ENCODE measurements around the gene PTPRB. TPM values are rescaled to one million over a fixed set of nuclear protein-coding genes. Genes with fewer than 3 reads are reported as not detected.

PTPRB gene
- total RNA-seq, 1 experiment from 2014 or later, result 0.71 TPM

DNA sequence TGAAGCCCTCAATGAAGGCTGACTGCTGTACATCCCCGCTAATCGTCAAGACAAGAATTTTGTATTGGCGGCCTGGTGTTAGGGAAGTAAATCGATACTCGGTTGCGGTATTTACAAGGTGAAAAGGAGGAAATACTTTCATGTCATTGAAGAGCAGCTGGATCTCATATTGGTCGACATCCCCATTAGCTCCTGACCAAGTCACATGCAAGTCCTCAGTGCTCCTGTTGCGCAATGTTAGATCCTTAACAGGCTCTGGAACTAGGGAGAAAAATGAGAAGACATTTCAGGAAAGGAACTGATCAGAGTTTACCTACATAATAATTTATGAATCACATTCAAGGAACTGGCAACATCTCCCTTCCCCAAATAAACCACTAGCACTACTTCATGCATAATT is 66.2 kb downstream of the PTPRB start:
- no peak for DNase-seq (ENCODE audit: low read depth, low spot score)
- in situ Hi-C loops (cut with HindIII; ENCODE audit: low pct_unique_long_range_greater_than_20kb, low sequenced_read_pairs), result no loop called here

DNA sequence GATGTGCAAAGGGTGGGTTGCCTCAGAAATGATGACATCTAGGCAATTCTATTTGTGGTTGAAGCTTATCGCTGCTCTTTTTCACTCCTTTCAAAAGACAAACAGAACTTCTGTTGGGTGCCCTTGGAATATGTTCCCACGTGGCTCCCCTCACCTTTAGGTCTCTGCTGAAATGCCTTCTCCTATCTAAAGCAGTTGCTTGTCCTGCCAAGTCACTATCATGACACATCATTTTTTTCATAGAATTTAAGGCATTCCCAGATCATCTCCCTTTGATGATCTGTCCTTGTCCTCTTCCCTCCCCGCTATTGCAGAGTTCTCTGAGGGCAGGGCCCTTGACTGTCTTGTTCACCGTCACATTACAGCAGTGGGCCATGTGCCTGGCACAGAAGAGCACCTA is 75.7 kb downstream of the PTPRB start:
- in situ Hi-C loops (cut with HindIII; ENCODE audit: low pct_unique_long_range_greater_than_20kb, low sequenced_read_pairs), result no loop called here
- DNase-seq (ENCODE audit: low read depth, low spot score), result no peak

DNA sequence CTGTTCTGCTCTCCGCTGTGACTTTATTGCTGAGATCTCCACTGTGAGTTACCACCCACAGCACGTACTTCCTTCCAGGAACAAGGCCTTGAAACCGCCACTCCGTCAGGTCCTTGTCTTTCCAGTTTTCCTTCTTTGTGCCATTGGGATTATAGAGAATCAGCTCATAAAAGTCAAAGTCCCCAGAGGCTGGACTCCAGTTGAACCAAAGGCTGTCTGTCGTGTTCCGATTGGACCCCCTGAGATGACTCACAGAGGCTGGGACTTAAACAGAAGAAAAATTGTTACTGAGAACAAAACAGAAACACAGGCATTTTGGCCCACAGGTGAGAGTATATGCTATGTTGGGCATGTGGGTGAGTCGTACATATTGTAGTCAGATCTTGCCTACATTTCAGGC is 76.6 kb downstream of the PTPRB start:
- no peak for DNase-seq (ENCODE audit: low read depth, low spot score)
- in situ Hi-C loops (cut with HindIII; ENCODE audit: low pct_unique_long_range_greater_than_20kb, low sequenced_read_pairs), result no loop called here

DNA sequence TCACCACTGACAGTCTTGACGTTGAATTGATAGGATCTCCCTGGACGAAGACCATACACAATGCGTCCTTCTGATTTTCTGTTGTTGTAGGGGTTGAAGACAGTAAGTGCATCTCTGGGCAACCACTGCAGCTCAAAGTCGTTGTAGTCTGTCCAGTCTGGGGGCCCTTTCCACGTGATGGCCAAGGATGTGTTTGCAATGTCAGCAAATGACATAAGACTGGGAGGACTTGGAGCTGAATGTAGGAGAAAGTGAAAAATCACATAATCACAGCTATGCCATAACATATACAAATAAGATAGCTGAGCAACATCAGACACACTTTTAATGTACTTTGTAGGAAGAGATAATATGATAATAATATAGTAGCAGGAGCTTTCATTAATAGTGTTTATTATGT is 77.8 kb downstream of the PTPRB start:
- in situ Hi-C loops (cut with HindIII; ENCODE audit: low pct_unique_long_range_greater_than_20kb, low sequenced_read_pairs), result no loop called here
- DNase-seq (ENCODE audit: low read depth, low spot score), result no peak

DNA sequence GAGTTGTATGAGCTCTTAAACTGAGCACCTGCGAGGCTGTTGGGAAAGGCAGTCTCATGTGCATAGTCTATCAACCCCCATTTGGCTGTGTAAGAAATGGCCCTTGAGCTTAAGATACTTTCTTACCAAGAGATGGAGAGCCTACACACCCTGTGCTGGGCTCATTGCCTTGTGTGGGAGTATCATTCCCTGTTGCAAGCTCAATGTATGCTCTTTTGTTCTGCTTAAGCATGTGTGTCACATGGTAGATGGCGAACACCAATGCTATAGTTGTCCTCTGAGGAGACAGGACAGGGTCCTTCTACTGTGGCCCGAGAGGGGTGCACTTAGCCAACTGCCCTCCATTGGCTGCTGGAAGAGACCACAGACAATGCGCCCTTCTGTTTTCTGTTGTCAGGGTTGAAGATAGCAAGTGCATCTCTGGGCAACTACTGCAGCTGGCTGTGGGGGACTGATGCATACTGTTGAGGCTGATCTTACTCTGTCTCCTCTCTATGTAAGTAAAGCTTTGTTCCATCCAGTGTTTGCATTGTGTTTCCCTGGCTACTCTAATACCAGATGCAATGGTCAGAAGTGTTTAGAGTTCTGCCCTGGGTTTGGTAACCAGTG is 79.5 kb downstream of the PTPRB start:
- in situ Hi-C loops (cut with HindIII; ENCODE audit: low pct_unique_long_range_greater_than_20kb, low sequenced_read_pairs), result no loop called here
- DNase-seq (ENCODE audit: low read depth, low spot score), result peak; percentile 63

DNA sequence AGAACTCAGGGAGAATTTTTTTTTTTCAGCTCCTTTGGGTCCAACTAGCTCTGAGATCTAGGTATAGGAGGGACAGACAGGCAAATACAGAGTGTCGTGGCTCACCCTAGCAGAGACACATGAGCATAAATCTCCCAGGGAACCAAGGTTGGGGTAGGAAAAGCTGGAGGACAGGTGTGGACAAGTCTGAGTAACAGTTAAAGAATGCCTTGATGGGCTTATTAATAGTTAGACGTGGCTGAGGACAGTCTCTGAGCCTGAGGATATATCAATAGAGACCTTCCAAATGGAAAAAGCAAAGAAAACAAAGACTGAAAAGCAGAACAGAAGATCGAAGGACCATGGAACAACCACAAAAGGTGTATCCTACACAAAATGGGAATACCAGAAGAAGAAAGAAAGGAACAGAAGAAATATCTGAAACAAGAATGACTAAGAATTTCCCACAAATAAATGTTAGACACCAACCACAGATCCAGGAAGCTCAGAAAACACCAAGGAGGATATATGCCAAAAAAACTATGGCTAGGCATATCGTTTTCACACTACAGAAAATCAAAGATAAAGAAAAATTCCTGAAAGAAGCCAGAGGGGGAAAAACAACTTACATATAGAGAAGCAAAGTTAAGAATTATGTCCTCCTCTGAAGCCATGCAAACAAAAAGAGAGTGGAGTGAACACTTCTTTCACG is 80.9 kb downstream of the PTPRB start:
- DNase-seq (ENCODE audit: low read depth, low spot score), result no peak
- in situ Hi-C loops (cut with HindIII; ENCODE audit: low pct_unique_long_range_greater_than_20kb, low sequenced_read_pairs), result no loop called here

DNA sequence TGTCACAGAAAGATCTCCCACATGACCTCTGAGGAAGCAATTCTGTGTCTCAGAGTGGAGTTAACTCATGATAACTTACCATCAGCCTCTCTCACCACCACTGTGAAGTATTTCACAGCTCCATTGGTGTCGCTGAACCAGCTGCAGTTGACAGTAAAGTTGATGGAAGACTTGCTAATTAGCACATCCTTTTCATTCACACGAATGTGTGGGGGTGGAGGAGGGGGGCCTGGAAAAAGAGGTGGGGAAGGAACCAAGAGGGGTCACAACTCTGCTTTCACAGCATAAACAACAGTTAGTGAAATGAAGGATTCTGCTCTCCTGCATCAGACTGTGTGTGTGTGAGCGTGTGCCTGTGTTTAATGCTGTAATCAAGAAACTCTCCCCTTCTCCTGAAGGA is 82.1 kb downstream of the PTPRB start:
- in situ Hi-C loops (cut with HindIII; ENCODE audit: low pct_unique_long_range_greater_than_20kb, low sequenced_read_pairs), result no loop called here
- DNase-seq (ENCODE audit: low read depth, low spot score), result no peak

DNA sequence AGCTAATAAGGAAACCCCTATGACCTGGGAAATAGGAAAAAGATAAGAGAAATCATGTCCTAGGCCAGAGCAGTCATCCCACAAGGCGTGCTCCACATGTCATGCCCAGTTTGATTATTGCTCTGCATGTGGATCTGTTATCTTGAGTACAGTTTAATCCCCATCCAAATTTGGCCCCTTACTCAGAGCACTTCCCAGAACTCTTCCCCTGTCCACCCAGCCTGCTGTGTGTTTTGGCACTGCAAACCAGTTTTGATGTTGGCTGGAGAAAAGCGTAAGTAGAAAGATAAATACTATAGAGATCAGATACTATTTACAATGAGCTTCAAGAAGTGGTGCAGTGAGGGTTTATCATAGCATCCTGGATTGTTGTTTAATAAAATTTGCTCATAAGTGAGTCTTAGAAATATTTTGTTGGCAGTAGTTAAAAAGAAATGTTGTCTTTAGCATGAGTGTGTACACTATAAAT is 83.8 kb downstream of the PTPRB start:
- in situ Hi-C loops (cut with HindIII; ENCODE audit: low pct_unique_long_range_greater_than_20kb, low sequenced_read_pairs), result no loop called here
- no peak for DNase-seq (ENCODE audit: low read depth, low spot score)

DNA sequence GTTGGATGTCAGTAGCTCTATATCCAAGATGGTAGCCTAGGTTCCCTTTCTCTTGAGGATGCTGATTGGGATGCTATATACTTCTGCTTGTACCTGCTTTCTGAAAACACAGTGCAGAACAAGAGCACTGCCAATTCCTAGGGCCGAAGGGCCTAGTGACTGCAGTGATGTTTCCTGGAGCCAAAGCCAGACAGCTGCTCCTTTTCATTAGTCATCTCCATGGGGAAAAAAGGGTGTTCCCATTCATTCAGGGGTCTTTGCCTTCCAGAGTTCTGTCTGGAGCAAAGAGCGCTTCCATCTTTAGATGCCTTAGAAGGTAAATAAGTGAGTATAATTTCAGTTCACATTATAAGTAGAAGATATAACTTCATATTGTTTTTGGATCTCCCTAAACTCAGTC is 85.5 kb downstream of the PTPRB start:
- in situ Hi-C loops (cut with HindIII; ENCODE audit: low pct_unique_long_range_greater_than_20kb, low sequenced_read_pairs), result no loop called here

DNA sequence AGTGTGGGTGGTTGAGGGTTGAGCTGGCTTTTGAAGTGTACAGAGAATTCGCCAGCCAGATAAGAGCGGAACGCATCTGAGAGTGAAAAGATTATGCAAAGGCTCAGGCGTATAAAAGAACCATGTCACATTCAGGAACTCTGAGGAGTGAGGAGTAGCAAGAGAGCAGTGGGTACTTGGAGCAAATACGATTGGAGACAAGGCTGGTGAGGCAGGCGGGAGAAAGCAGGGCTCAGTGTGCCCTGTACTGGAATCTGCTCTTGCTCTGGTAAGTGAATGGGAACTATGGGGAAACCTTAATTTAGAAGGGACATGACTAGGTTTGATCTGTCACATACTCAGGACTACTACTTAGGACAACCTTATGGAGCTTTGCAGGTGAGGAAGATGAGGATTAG is 87.0 kb downstream of the PTPRB start:
- in situ Hi-C loops (cut with HindIII; ENCODE audit: low pct_unique_long_range_greater_than_20kb, low sequenced_read_pairs), result no loop called here
- no peak for DNase-seq (ENCODE audit: low read depth, low spot score)

More for the DNA sequence above, 85.5 kb downstream of the PTPRB start:
- DNase-seq (ENCODE audit: low read depth, low spot score), result no peak

DNA sequence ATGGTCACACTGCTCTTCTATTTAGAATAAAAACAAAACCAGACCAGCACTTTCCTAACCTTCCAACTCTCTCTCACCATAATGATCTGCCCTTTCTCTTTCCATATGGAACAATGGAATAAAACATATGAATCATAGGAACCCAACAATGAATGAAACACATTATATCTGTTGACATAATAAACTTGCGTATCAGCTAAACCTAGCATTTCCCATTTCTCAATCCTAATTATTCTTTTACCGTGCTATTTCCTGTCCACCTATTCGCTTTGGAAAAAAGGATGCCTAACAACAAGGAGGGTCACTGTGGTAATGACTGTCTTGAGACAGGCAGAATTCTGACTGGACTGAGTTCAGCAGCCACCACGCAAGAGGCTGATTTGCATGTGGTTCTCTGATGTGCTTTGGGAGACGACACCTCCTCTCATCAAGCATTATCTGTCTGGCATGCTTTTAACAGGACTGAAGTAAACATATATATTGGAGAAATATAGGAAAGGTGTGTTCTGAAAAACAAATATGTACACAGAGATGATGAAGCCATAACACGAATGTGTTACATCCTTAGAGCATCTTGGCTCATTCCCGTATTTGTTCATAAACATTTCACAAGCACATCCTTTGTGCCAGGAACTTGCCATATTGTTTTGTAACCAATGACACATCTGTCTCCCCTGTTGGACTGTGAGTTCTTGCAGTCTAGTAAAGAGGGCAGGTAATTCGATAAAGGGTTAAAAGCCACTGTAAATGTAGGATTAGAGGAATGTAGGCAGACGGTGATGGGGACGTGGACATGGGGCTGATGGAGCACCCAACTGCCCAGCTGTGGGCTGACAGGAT is 87.7 kb downstream of the PTPRB start:
- no peak for DNase-seq (ENCODE audit: low read depth, low spot score)
- in situ Hi-C loops (cut with HindIII; ENCODE audit: low pct_unique_long_range_greater_than_20kb, low sequenced_read_pairs), result no loop called here

DNA sequence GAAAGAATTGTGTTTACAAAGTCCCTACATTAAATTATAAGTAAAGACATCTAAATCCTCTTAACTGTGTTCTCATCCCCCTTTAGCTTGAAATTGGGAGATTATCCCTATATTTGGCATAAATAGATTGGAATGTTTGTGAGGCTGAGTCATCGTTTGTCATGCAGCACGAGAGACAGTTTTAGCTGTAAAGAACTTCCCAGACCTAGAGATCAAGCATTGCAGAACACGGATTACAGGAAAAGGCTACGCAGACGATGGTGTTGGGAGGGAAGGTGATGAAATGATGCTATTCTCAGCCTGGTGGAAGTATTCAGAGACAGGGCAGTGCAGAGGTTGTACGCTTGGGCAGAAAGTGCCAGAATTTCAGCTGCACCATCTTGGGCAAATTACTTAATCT is 93.8 kb downstream of the PTPRB start:
- DNase-seq (ENCODE audit: low read depth, low spot score), result peak; percentile 57
- in situ Hi-C loops (cut with HindIII; ENCODE audit: low pct_unique_long_range_greater_than_20kb, low sequenced_read_pairs), result no loop called here

DNA sequence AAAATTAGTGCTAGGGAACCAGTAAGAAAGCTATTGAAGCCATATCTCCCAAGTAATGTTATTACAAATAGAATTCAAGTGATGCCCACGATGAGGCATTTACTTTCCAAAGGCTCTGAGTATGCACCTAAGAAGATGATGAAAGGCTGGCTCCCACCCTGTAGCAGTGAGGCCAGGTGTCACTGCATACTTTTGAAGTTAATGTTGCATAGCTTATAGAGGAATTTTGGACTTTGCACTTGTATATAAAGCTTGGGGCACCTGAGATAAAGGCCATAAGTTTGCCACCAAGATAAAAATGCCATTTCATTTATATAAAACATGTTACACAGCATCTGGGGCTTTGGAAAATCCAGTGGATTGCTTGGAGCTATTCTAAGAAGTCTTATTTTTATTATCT is 96.2 kb downstream of the PTPRB start:
- in situ Hi-C loops (cut with HindIII; ENCODE audit: low pct_unique_long_range_greater_than_20kb, low sequenced_read_pairs), result no loop called here
- no peak for DNase-seq (ENCODE audit: low read depth, low spot score)

DNA sequence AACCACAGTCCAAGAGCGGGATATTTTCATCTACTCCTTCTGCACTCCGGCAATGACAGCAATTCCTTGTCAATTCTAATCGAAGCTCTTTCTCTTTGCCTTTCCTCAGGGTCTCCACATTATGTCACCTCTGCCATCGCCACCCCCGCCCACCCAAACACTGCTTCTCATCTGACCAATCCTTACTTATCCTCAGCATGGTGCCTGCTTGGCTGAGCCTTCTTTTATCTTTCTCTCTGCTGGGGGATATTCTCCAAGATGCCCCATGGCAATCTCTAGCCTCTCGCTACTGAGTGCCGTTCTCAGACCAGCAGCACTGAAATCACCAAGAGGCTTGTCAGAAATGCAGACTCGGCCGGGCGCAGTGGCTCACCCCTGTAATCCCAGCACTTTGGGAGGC is 100.6 kb downstream of the PTPRB start:
- DNase-seq (ENCODE audit: low read depth, low spot score), result no peak
- in situ Hi-C loops (cut with HindIII; ENCODE audit: low pct_unique_long_range_greater_than_20kb, low sequenced_read_pairs), result no loop called here

DNA sequence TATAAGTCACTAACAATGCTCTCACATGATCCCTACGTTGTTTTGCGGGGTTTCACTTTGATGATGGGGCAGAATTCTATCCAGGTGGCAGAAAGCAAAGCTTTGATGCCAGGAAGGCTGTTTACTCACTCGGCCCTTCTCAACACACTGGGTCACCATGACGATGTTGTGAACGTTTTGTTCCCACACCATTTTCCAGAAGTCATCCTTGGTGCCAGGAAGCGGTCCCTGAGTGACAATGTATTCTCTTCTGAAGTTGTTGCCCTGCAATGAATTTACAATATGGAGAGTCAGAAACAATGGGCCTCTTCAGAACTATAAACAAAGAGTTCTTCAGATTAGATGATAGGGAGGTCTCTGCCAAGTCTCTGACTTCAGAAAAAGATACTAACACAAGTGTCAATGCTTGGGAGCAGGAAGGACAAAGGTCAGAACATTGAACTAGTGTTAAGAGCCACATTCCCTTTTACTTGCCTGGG is 101.3 kb downstream of the PTPRB start:
- in situ Hi-C loops (cut with HindIII; ENCODE audit: low pct_unique_long_range_greater_than_20kb, low sequenced_read_pairs), result no loop called here
- peak; percentile 91 for DNase-seq (ENCODE audit: low read depth, low spot score)

DNA sequence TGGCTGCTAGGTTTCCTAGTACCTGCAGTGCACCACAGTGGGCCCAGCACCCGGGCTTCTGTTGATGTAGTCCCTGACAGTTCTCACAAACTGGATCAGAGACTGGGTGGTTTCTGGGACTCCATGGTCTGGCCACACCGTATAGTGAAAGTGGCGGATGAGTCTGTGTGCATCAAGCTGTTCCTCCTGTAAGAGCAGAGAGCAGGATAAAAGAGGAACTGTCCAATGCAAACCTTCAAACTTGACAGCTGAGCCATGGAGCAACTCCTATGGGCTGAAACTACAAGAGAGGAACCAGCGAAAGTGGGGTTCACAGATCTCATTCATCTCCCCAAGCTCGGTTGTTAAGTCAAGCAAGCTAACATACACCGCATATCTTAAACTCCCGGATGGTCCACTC is 102.8 kb downstream of the PTPRB start:
- no peak for DNase-seq (ENCODE audit: low read depth, low spot score)
- in situ Hi-C loops (cut with HindIII; ENCODE audit: low pct_unique_long_range_greater_than_20kb, low sequenced_read_pairs), result no loop called here

DNA sequence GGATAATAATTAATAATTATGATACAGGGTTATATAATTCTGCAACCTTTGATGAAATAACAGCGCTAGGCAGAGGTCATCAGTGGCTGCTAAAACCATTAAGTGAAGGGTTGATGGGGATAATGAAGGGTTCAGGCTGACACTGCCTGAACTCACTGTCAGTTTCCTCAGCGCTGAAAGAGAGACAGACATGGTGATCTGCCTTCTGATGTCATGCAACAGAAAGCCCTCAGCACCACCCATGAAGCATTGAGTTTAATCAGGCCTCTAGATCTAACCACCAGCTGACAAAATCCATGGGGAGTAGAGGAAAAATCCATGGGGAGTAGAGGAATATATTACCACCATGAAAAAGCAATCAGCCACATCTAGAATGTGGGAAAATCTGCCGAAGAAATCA is 107.6 kb downstream of the PTPRB start:
- in situ Hi-C loops (cut with HindIII; ENCODE audit: low pct_unique_long_range_greater_than_20kb, low sequenced_read_pairs), result no loop called here
- no peak for DNase-seq (ENCODE audit: low read depth, low spot score)

DNA sequence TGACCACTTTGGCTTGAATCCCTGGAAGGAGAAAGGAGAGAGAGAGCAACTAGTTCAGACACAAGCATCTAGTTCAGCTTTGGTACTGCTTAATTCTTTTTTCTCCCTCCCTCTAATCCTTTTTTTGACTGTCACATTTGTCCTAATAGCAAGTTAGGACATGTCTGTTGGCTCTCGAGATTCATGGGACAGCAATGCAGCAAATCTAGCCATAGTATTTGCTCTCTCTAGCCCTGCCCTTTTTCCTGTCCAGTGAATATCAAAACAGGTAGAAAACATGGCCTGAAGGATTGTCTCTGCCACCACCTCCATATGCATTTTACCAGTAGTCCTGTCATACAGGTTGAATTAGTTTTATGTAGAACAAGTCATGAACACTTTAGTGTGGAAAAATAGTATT is 116.4 kb downstream of the PTPRB start:
- in situ Hi-C loops (cut with HindIII; ENCODE audit: low pct_unique_long_range_greater_than_20kb, low sequenced_read_pairs), result no loop called here
- no peak for DNase-seq (ENCODE audit: low read depth, low spot score)

DNA sequence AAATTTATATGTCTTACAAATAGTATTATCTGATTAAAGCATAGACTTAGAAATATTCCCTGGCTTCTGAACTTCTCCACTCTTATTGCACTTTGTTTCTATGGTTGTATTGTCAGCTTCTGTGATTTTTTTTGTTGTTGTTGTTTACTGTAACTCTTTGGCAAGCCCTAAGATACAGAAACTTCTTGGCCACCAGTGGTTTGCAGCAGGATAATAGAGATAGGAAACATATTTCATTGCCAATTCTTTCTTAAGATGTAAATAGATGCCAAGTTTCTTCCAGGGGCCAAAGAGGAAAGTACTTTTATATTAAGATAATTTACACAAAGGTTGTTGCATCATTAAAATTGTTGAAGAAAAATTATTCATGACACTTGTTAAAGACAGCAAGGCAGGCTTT is 123.8 kb downstream of the PTPRB start:
- in situ Hi-C loops (cut with HindIII; ENCODE audit: low pct_unique_long_range_greater_than_20kb, low sequenced_read_pairs), result no loop called here
- no peak for DNase-seq (ENCODE audit: low read depth, low spot score)
